Stimulated activated CD8-positive, alpha-beta memory T cell treated with anti-CD3 and anti-CD28 coated beads, Interleukin-7, amount 100 ng/mL, for 48 hours (primary cell): ENCODE measurements around the gene POU3F3.
A peak's percentile ranks its signal among the peaks of the same experiment; 100 is the strongest.

Experiments
- DNase-seq, 2 donors: peaks; one replicate each; pipeline ENCODE4 v3.0.0-alpha.2; 2020; ENCODE audit warnings: low read depth in 1 of 2; ENCODE audit errors: extremely low read depth in 1 of 2

POU3F3 gene

DNA sequence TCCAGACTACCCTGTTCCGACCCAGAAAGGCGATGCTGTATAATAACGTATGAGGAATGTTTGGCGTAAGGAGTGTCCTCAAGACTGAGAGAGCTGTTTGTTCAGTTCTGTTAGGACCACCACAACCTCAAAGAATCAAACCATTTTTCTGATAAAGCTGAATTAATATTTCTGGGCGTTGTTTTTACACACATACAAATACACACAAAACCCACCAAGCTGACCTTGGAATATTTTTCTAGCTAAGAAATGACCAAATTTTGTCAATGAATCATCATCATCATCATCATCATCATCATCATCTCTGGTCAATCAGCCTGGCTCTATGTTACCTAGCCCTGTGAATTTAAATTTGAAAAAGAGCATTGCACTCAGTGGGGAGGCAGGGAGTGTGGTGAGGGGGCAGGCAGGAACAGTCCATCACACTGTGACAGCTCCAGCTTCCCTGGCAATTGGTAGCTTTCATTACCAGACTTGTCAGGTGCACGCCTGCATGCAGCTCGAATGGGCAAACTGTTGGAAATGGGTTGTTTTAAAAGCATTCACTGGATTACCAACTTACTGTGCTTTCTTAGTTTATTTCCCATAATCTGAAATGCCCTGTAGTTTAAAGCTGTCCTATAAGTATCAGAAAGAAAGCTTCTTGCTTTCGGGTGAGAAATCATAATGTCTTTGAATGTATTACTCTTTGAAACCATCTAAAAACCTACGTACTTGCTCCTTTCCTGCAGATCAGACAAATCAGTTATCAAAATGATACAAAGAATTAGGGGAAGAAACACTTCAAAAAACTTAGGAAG lies 6.9 kb upstream of the POU3F3 start:
- no peak for DNase-seq

DNA sequence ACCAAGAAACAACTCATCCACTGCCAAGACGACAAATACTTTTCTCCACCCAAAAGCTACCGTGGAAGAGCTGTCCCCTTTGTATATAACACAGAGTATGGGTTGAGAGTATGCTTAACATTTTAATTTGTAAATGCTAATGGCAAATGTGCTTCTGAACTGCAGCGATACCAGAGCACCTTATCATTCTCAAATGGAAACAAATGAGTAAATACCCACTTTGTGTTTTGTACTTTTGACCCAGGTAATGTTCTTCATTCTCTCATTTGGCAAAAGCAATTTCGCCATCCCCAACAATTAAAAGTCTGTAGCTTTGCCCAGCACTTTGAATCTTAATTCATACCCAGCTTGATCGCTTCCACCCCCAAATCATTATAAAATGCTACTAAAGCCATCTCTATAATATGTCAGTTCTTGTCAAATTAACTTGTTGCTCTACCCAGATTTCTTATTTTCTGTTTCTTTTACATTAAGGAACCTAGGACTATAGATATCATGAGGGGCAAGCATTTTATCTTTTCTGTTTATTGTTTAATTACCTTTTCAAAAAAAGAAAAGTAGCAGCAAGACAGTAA lies 6.2 kb upstream of the POU3F3 start:
- DNase-seq: no peak

DNA sequence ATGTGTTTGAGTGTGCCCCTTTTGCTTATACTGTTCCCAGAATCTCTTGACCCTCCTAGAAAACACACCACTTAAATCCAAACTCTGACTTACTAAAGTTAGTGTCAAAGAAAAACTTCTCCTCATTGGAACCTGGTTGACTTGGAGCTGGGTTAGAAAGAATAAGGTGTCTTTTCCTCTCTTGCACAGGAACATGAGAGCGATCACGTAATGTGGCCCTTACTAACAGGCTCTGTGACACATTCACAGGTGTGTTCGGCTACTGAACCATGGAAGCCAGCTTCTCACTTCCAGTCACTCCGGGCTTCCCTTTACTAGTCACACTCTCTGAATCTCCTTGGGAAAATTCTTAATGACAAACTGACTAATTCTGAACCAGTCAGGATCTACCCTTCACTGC lies 5.4 kb upstream of the POU3F3 start:
- DNase-seq: no peak

DNA sequence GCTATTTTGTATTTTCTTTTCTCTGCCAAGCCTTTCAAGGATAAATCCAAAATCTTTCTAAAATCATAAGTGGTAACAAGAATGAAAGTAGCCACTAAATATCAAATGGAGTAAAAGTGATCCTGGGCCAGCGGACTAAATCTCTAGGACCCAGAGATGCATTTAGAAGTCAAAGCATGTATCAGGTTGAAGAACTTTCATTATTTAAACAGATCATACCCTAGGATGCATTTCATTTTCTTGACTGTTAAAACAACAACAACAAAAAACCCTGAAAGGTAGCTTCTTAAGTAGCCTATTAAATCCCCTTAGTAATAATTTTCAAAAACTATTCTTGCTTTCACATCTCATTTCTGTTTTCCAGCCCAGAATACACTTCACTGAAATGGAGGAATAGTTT lies 4.8 kb upstream of the POU3F3 start:
- no peak for DNase-seq

DNA sequence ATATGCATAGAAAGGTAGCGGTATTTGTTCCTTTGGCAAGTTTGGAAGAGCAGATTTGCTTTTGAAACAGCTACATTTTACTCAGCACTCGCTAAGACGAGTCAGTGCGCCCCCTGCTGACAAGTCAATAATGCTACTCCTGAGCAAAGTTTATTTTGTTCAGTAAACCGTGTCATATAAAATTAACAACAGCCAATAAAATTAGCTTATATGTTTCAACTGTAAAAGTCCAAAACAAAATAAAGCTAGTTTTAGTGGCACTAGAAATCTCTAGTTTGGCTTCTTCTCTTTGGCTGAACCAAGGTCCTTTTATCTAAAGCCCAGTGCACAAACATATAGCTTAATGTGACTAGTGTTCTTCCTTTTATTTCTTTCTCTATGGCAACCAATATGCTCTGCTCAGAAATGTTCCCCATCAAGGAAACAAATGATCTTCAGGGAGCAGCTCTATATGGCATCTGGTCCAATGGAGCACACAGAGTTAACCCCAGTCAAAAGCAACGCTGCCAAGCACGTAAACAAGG lies 4.2 kb upstream of the POU3F3 start:
- DNase-seq: peak in 1 of 2 donors; percentile 38

DNA sequence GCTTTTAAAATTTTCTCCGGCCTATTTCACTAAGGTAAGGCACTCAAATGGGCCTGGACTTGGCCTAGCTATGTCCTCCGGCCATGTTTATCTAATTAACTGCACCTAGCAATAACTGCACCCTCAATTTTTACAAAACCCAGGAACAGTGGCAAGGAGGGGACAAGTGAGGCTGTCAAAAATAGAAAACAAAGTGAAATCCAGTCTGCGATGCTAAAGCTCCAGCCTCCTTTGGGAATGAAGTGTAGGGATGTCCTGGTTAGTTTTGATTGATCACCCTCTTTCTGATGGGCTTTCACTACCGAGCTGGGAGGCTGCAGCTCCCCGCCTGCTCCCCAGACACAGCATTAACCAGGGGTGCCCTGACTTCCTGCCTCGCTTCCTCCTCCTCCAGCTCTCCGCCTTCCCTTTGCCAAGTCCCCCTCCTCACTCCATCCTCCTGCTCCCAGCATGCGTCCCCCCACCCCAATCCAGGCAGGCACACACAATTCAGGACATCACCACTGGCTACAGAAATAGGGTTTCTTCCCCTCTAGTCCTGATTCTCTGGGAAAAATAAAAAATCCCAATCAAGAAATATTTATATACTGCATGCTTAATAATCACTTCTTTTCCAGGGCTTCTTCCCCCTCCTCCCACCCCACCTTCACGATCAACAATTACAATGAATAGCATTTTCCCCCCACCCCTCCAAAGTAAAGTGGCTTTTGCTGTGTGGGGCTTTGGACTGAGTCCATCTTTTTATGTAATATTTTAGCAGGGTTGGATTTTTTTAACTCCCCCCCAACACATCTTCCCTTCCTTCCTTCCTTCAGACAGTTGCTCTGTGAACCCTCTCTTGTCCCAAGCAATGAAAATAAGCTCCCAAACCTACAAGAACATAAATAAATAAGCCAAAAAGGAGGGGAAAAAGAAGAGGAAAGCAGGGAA lies 3.3 kb upstream of the POU3F3 start:
- no peak for DNase-seq

DNA sequence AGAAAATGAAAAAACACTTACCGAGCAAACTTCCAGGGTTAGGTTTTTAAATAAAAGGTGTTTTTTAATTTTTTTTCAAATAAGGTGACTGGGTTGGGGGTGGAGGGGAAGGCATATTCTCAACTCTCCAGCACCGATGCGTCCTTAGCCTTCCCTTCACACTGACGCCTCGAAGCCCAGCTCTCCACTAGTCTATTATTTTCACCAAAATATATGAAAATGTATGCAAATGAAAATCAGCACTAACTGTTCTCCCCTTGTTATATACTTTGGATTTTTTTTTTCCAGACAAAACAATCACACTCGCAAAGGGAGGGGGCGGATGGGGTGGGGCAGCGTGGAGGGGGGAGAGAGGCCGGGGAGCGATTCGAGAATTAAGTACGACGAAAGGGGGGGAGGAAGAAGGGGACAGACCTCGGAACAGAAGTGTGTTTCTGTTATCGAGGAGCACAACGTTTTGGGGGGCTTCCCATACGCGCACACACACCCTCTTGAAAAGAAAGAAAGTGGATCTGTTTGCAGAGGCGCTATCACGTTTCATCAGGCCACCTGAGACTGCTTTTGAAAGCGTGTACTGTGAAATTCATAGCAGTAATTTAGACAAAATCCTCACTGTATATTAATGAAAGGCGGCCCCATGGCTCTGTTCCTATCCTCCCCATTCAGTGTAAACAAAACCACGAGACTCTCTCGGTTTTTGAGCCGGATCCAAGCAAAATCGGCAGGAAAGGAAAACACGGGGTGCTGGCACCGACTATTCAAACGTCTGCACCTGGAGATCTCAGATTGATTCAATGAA lies 2.4 kb upstream of the POU3F3 start:
- DNase-seq: no peak

DNA sequence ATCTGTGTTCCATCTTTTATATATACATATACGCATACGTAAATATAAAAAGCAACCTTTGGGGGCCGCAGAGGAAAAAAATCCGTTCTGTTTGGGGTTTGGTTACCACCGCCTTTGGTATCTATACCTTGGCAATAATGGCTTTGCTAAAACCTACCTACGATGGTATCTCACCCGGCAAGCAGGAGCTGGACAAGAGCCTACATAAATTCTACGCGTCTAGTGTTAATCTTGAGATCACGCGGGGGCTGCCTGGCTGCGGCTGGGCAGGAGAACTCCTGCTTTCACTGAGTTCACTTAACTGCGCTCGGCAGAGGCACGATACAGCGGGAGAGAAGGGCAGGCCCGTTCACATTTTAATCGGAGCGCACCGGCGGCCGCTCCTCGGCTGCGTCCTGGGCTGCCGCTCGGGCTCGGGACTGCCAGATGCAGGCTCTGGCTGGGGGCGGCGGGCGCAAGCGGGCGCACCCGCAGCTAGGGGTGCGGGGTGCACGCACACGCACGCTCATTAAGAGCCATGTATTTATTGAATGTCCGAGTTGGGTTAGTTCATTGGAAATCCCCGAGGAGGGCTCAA lies 1.7 kb upstream of the POU3F3 start:
- no peak for DNase-seq

DNA sequence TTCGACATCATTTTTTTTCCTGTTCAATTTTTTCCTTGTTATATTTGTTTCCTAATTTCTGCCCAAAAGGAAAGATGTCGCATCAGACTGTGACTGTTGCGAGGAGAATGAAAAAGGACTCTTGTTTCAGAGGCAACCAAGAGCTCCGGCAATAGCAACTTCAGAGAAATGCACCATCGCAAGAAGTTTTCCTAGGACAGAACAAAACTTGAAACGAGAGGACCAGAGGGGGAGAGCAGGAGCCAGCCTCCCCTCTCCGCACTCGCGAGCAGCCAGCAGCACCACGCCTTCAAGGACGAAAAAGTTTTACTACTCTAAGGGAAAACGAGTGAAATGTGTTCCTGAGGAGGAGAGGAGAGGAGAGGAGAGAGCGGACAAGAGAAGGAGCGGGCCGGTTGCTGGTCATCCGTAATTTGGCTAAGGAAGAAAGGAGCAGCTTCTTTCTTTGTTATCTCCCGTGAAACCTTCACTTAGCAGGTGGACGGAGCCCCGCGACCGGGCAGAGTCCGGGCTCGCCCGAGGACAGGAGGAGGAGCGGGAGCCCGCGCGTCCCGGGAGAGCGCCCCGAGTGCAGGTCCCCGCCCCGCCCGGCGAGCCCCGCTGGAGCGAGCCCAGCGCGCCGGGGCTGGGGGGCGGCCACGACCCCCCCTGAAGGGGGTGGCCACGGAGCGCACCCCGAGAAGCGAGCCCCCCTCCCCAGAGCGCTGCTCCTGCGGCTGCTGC lies 744 bp downstream of the POU3F3 start:
- DNase-seq: no peak

DNA sequence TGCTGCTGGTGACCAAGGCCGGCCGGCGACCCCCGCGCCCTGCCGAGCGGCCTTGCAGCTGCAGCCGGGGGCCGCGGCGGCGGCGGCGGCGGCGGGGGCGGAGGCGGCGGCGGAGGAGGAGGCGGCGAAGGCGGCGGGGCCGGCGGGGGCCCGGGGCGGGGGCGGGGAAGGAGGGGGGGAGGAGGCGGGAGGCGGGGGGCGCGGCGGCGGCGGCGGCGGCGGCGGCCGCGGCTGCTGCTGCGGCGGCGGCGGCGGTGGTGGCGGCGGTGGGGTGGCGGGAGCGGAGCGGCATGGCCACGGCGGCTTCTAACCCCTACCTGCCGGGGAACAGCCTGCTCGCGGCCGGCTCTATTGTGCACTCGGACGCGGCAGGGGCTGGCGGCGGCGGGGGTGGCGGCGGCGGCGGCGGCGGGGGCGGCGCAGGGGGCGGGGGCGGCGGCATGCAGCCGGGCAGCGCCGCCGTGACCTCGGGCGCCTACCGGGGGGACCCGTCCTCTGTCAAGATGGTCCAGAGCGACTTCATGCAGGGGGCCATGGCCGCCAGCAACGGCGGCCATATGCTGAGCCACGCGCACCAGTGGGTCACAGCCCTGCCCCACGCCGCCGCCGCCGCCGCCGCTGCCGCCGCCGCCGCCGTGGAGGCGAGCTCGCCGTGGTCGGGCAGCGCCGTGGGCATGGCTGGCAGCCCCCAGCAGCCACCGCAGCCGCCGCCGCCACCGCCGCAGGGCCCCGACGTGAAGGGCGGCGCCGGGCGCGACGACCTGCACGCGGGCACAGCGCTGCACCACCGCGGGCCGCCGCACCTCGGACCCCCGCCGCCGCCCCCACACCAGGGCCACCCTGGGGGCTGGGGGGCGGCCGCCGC lies 1.5 kb downstream of the POU3F3 start:
- DNase-seq: no peak

DNA sequence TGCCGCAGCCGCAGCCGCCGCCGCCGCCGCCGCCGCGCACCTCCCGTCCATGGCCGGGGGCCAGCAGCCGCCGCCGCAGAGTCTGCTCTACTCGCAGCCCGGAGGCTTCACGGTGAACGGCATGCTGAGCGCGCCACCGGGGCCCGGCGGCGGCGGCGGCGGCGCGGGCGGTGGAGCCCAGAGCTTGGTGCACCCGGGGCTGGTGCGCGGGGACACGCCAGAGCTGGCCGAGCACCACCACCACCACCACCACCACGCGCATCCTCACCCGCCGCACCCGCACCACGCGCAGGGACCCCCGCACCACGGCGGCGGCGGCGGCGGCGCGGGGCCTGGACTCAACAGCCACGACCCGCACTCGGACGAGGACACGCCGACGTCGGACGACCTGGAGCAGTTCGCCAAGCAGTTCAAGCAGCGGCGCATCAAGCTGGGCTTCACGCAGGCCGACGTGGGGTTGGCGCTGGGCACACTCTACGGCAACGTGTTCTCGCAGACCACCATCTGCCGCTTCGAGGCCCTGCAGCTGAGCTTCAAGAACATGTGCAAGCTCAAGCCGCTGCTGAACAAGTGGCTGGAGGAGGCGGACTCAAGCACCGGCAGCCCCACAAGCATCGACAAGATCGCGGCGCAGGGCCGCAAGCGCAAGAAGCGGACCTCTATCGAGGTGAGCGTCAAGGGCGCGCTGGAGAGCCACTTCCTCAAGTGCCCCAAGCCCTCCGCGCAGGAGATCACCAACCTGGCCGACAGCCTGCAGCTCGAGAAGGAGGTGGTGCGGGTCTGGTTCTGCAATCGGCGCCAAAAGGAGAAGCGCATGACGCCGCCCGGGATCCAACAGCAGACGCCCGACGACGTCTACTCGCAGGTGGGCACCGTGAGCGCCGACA lies 2.4 kb downstream of the POU3F3 start:
- no peak for DNase-seq

DNA sequence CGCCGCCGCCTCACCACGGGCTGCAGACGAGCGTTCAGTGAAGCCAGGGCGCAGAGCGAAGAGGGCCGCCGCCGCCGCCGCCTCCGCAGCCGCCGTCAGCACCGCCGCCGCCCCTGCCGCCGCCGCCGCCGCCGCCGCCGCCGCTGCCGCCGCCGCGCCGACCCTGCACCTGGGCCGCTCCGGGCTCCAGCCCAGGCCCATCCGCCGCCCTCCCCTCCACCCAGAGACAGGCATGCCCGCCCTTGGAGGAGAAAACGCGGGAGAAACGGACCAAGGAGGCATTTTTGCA lies 3.0 kb downstream of the POU3F3 start:
- DNase-seq: no peak

DNA sequence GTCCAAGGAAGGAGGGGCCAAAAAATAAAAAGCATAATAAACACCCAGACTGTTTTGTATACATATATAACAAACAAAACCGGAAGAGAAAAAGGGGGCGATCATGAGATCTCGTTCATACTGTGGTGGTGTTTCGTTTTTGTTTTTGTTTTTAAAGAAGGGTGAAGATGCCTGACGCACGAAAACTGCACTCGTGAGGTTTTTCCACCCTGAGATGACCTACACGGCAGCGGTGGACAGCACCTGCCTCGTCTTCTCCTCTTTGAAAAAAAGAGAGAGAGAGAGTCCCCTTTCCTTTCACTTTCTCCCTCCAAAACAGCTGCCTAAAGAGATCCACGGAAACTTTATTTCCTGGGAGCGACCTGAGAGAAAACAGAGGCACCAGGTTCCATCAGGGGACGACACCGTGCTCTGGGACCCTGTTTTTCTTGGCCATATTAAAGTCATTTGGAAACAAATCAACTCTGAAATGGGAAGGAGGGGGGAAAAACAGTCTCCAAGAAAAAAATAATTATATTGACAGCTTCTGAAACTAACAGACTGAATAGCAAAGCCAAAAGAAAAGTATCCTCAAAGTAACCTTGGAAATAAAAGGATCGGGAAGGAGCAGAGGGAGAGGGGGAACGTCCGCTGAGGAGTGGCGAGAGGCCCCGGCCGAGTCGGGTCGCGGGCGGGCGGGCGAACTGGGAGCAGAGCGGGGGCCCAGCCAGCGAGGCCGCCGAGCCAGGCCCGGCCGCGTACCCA lies 3.5 kb downstream of the POU3F3 start:
- DNase-seq: no peak

DNA sequence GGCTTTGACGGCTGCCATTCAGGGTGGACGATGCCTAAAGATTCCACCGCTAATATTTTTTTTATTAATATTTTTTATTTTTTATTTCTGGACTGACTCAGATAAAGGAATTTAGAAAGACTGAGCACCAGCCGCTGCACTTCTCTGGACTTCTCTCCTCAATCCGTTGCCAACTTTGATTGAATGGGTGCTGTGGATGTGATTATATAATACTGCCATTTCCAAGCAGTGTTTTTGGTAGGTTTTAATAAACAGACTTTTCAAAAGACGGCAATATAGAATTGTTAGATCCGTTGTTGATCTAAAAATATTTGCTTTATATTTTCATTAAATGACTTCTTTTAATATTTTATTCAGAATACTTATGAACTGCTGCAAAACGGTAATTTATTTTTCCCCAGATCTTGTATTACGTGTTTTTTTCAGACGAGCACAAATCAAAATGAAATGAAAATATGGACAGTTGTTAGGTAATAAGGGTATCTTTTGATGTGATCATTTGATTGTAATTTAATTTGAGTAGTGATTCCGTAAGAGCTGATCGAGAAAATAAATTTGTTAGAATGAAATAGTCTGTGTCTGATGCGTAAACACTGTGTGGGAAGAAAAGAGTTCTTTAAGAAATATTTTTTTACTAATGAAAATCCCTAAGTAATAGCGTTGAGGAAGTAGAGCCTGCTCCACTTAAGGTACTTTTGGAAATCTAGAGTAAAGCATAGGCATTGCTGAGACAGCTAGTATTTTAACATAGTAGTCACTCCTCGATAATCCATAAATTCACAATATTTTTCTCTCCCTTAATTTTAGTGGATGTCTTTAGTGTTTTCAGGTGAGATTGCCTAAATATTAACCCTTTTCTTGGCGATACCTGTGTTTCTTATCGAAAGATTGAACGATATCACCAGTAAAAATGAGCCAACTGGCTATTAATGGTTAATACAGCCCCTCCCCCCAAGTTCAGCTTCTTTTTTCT lies 4.4 kb downstream of the POU3F3 start:
- no peak for DNase-seq

DNA sequence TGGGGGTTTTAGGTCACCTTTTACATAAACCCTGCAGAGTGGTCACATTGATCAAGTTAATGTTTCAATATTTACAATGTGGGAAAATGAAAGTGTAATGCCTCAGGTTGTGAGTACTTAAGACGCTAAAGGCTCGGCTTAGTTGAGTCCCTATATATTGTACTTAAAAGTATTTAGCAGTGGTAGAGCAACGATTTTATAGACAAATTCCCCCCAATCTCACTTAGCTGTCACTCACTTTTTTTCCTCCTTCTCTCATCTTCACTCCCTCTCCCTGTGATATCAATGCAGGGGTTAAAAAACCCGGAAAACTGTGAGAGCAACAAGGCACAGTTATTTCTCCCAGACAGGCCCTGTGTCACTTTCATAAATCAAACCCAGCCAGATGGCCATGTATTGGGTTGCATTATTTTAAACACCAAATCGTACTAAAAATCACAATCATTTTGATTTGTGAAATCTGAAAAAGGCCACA lies 5.4 kb downstream of the POU3F3 start:
- DNase-seq: no peak
